Endothelial cell of umbilical vein (primary cell): ENCODE measurements around the gene XKR3.

Source experiments
- POLR2A ChIP-seq: IDR thresholded peaks from 2 replicates; pipeline ENCODE4 v1.6.1; 2012; ENCODE audit warnings: low read depth, mild to moderate bottlenecking, control low read depth, low read length
- TF ChIP-seq, protein P1 (sequence below), 2 donors: IDR thresholded peaks; 1 replicate in 1 of 2; 2 replicates in 1 of 2; pipeline ENCODE4 v1.5.1; 2011; ENCODE audit warnings: low read length in 2 of 2, mild to moderate bottlenecking in 2 of 2, moderate library complexity in 2 of 2, control low read depth in 1 of 2, inconsistent platforms in 1 of 2, low read depth in 1 of 2; ENCODE audit not compliant: insufficient read depth in 1 of 2; ENCODE audit errors: extremely low read depth in 1 of 2

DNA sequence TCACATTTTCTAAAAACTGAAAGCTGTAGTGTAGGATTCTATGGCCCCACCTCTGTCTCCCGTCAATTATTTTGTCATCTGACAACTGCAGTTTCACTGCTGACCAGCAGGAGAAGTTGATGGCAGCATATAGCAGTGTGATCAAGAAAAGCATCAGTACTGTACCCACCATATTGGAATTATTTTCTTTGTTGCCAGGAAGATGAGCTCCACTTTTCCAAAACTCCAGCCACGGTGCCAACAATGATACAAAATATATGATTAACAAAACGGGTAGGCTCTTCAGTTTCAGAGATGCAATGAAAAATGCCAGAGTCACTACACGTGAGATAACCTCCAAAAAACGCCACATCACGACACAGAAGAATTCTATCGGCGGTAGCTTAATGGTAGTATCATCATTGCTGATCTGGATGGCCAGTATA lies 41.3 kb downstream of the XKR3 start:
- TF ChIP-seq, protein P1, sequence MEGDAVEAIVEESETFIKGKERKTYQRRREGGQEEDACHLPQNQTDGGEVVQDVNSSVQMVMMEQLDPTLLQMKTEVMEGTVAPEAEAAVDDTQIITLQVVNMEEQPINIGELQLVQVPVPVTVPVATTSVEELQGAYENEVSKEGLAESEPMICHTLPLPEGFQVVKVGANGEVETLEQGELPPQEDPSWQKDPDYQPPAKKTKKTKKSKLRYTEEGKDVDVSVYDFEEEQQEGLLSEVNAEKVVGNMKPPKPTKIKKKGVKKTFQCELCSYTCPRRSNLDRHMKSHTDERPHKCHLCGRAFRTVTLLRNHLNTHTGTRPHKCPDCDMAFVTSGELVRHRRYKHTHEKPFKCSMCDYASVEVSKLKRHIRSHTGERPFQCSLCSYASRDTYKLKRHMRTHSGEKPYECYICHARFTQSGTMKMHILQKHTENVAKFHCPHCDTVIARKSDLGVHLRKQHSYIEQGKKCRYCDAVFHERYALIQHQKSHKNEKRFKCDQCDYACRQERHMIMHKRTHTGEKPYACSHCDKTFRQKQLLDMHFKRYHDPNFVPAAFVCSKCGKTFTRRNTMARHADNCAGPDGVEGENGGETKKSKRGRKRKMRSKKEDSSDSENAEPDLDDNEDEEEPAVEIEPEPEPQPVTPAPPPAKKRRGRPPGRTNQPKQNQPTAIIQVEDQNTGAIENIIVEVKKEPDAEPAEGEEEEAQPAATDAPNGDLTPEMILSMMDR (IDR thresholded peaks at IDR 0.05; ENCODE audit: extremely low read depth in 1 of 2, insufficient read depth in 1 of 2, low read depth in 1 of 2, low read length in 2 of 2) = no peak
- no peak for TF ChIP-seq POLR2A
